Stimulated activated CD4-positive, alpha-beta T cell treated with anti-CD3 and anti-CD28 coated beads, Interleukin-1b, Interleukin-23, amount 100 ng/mL, for 1 hour (primary cell): Measurements from ENCODE around the gene ZPBP2.

Experiments used
- DNase-seq, 2 donors: peaks; one replicate each; pipeline ENCODE4 v3.0.0-alpha.2; 2020; ENCODE audit warnings: low read depth in 2 of 2

Gene ZPBP2

DNA sequence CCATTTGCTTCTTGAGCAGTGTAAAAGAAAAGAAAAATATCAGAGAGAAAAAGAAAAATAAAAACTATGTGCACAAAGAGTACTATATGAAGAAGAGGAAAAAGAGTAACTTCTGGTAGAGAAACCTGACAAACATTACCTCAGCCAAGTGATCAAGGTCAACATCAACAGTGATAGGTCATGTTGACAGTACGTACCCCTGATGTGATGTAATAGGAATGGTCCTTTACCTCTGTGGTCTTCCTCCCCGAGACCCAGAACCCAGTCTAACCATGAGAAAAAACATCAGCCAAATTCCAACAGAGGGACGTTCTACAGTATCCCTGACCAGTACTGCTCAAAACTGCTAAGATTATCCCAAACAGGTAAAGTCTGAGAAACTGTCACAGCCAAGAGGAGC, 46.0 kb downstream of the ZPBP2 start:
- no peak for DNase-seq

DNA sequence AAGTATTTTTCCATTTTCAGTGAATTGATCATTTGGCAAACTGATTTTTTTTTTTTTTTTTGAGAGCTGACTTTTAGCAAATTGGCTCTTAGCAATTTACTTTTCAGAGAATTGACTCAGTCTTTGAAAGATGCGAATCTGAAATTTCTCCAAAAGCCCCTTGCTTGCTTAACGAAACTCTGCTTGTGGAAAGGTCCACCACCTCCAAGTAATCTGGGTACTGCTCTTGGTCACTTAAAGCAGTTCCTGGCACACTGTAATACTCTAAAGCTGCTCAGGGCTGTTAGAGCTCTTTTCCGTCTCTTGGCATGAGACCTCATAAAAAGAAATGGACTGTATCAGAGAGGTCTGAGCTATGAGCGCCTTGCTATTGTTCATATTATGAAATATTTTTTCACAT, 47.6 kb downstream of the ZPBP2 start:
- no peak for DNase-seq

DNA sequence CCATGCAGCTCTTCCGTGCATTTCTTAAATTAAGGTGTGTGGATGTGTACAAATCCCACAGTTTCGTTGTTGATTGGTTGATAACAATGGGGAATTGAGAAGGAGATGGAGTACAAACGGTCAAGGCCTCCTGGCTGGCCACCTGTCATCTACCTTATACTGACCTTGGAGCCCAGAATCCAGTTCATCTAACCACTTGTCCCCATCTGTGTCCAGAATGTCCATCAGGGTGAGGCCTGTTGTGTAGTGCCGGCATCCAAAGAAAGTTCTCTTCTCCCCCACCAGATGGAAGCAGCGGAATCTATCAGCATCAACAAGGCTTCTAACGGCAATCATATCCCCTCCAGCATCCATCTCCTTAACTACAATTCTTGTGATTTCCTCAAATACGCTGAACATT, 48.9 kb downstream of the ZPBP2 start:
- DNase-seq = no peak

DNA sequence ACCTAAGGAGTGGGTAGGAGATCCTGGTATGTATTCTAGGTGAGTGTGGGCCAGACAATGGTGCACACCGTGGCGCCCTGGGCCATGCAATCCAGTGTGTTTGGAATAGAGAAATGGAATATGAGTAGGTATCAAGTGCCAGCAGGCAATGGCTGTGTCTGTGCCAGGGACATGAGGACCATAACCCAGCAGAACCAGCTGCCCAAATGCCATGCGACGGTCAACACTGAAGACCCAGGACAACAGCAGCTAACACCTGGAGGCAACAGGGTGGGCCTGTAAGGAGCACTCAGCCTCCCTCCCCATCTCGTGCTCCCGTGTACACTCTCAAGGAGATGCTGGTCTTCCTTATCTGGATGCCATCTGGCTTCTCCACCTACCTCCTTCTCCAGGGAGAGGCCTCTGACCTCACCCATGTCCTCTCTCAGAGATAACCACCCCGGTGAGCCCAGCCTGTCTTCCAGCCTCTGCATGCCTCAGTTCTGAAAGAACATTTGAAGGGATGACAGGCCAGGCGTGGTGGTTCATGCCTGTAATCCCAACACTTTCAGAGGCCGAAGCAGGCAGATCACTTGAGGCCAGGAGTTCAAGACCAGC, 51.2 kb downstream of the ZPBP2 start:
- DNase-seq = no peak

DNA sequence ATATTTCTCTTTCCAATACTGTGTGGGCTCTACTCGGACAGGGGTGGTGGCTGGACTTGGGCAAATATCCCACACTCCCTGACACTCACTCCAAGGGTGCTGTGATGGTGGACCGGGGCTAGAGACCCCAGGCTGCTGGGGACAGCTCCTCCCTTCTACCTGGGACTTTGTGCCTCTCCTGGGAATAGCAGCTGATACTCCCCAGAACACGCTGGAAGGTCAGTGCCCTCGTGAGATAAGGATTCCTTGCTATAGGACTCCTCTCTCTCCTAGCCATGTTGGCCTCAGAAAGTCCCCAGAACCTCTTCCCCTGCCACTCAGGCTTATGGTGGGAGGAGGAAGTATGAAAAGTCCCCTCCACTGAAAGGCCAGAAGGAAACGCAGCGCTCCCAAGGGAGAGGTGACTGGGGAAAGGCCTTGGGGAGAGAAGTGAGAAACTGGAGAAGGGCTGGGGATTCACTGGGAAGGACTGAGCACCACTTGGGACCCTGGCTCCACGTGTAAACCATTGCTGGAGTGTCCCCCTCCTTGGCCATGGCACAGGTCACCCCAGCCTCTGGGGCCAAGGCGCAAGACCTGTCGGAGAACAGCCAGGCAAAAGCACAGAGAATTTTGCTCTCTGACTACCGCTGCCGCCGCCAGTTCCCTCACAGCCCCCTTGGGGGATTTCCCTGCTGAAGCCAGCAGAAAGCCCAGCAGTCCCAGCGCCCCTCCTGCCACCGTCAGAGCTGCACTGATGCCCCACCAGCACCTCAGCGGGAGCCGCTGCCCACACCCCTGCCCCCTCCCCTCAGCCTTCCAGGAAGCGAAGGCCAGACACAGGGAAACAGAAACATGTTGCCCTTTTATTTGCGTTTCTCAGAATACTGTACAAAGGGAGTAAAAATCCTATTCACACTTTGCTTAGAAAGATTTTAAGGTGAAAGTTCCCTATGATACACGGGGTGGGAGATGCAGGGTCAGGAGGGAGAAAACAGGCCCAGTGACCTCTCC, 52.5 kb downstream of the ZPBP2 start:
- no peak for DNase-seq

DNA sequence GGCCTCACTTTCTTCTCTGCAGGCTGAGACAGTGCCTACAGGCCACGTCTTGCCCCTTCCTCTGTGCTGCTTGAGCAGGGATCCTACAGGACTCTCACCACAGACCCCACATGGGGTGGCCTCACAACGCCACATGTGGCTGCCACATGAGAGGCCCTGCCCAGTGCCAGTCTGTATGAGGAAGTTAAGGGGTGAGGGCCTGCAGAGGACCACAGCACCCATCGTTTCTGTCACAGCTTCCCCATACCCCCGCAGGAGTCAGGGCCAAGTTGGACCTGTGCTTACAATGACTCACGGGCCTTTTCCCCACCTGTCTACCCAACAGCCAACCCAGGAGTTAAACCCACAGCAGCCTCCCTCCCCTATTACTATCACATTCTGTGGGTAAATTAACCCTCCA, 53.3 kb downstream of the ZPBP2 start:
- DNase-seq = no peak

DNA sequence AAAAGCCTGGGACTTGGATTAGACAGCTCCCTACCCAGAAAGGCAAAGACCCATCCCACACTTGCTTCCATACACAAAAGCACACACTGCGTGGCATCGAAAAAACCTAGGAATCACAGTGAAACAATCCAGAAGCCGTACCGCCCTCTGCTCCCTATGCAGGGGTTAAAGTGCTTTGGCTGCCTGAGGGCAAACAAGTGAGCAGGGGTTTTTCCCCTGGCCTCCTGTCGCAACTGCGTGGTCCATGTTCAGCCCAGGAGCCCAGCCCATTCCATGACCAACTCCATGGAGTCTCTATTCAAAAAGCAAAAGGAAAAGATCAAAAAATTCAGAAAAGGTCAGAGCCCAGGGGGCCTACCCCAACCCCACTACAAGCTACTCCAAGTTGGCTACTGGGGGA, 54.0 kb downstream of the ZPBP2 start:
- no peak for DNase-seq

DNA sequence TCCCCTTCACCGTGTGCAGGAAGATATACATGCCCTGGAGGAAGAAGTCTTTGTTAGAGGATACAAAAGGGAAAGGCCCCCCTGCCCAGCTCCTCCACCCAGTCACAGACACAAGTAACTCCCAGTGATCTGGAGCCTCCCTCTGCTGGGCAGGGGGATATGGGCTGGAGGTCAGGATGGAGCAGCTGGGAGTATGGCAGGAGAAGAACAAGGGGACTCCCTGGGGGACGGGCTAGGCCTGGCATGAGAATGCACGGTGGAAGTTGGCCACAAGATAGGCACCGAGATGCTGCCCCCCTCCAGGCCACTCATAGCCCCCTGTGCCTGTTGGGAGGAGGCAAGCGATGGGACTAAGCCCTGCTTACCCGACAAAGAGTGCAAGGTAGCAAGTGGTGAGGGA, 55.2 kb downstream of the ZPBP2 start:
- no peak for DNase-seq

DNA sequence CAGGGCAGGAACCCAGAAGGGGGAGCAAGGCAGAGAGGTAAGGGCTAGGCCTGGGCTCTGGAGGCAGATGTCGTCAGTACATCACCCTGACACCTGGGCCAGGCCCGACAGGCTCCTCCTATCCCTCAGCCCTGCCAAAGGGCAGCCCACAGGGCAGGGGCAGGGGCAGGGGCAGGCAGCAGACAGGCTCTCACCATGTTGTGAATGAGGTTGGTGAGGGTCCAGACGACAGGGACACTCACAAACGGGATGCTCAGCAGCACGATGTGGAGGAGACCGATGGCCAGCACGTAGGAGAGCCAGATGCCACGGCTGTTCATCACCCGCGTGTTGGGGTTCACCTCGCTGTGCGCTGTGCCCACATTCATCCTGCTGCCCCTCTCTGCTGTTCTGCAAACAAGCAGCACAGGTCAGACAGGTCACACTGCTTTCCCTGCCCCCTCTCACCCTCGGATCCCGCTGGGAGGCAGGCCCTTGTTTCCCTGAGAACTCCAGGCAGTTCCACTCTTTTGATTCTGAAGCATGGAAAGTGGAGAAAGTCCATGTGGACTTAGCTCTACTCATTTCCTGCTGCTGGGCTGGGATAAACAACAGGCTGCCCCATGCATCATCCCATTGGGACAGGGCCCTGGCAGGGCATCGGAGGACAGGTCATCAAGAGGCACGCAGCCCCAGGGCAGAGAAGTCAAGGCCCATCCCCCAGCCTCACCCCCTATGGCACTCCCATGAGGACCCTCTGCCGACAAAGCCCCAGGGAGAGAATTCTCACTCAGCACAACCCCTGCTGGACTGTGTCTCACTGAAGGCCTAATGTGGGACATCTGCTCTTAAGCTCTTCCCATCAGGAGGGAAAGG, 56.1 kb downstream of the ZPBP2 start:
- DNase-seq = no peak

DNA sequence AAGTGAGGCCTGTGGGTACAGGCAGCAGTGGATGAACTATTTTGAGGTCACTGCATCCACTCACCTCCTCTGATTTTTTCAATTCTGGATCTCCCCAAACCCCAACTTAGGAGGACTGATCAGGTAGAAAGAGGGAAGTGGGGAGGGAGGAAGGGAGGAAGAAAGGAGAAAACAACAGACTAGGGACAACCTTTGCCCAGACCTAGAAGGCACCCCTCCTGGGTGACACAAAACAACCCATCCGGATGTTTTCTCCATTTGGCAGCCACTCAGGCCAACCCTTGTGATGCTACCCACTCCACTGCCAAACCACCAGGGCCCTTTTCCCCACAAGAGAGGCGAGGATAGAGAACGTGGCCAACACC, 56.7 kb downstream of the ZPBP2 start:
- no peak for DNase-seq

DNA sequence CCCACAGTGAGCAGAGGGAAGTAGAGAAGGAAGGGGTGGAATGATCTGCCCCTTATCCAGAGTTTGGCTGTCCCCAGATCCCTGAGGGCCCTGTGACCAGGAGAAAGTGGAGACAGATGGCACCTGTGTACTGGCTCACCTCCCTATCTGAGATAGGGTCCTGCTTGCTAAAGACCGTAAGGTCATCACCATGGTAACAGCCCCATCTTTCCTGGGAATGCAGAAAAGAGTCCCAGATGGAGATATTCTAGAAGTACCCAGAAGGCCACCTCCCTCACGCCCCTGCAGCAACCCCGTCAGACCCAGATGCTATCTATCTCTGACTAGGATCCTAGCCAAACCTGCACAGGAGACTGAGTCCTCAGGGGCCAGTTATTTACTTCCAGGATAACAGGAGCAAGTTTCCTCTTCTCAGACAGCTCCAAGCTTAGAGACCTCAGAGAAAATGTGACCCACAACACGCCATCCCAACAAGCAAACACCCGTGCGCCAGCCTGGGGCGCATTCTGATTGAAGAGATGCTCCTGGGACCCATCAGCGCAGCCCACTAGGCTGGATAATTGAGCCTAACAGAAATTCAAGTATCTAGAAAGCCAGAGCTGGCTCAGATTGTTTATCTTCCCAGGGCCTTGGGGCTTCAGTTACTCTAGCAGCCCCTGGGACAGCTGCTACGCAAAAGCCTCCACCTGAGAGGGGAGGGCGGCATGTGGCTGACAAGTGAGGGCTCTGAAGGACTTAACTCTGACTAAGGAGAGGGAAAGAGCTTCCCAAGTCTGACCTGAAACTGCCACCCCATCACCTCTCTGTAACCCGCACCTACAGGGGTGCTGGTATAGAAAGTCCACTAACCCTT, 57.5 kb downstream of the ZPBP2 start:
- DNase-seq = no peak

DNA sequence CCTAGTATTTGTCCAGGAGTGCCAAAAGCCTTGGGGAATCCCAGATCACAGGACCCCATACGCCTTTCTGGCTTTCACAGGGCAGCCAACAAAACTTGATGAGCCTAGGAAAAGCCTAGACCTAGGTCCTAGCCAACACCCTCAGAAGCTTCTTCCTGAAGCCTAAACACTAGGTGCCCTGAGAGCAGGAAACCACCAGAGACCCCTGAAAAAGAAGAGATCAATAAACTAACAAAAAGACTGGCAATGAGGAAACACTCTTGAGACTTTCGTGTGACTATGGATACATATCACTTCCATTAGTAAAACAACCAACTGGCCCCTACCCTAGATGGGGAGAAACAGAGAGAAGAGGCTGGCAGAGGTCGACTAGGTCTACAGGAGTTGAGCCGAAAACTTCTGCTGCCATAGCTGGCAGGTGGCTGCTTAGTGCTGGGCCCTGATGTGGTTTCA, 58.2 kb downstream of the ZPBP2 start:
- no peak for DNase-seq

DNA sequence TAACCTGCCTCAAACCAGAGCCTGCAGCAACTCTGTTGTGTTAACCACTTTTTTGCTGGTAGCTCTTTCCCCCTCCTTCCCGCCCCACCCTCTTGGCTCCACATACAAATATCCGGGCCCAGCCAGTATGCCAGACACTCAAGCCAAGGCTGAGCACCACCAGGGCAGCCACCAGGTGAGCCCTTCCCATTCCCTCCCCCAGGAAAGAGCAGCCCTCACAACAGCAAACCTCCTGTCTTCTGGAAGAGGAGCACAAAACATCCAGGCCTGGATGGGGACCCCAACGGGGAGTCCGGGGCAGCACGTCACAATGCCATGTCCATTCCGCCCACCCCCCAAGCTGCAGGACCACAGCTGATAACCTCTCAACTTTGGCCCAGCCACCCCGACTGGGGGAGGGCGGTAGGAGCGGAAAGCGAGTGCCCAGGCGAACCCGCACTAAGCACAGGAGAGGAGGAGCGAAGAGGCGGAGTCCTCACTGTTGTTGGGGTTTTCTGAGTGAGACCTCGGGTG, 58.6 kb downstream of the ZPBP2 start:
- DNase-seq = peak in 1 of 2 donors; percentile 17
